H1 (cell line): Measurements from ENCODE around the gene AIPL1. TPM values are rescaled to one million over a fixed set of nuclear protein-coding genes. Genes with fewer than 3 reads are reported as not detected.

Source experiments
- CTCF ChIA-PET: fragments of 300-600 bp; sonication (Branson Sonifier 250); formaldehyde crosslinking; loops from one replicate; lab custom pipeline; 2021; ENCODE audit not compliant: partially characterized antibody; lab: Charles Lee
- POLR2A ChIA-PET: fragments of 300-600 bp; sonication (Branson Sonifier 250); formaldehyde crosslinking; loops from one replicate; lab custom pipeline; 2021; ENCODE audit warnings: inconsistent platforms; ENCODE audit not compliant: partially characterized antibody; lab: Charles Lee
- DNase-seq, 2 experiments: peaks; one replicate each; pipeline versions ENCODE4 v3.0.0 to v3.0.0-alpha.2; 2010 to 2022; ENCODE audit warnings: low spot score in 2 of 2, low read depth in 1 of 2, mixed read lengths in 1 of 2
- FAIRE-seq: peaks from 2 replicates; lab custom pipeline; 2011; peaks lifted over from hg19 to GRCh38; lab: Jason Lieb, UNC
- H2AFZ ChIP-seq: 2 replicates; pipeline ENCODE4 v1.8.1; 2012; ENCODE audit warnings: low read length, inconsistent platforms
- H2AK5ac ChIP-seq: 2 replicates; pipeline ENCODE4 v1.6.1; 2013; ENCODE audit warnings: low read depth, low read length
- H2BK120ac ChIP-seq: replicated peaks from 2 replicates; pipeline ENCODE3; 2013; ENCODE audit warnings: low read depth, low read length, inconsistent platforms
- H2BK12ac ChIP-seq: 2 replicates; pipeline ENCODE4 v1.6.1; 2013; ENCODE audit warnings: low read depth, low read length
- H2BK15ac ChIP-seq: 2 replicates; pipeline ENCODE4 v1.6.1; 2013; ENCODE audit warnings: low read length
- H2BK20ac ChIP-seq: 2 replicates; pipeline ENCODE4 v1.6.1; 2013; ENCODE audit warnings: low read length
- H2BK5ac ChIP-seq: 2 replicates; pipeline ENCODE4 v1.6.1; 2013; ENCODE audit warnings: low read depth, low read length
- H3K14ac ChIP-seq: 2 replicates; pipeline ENCODE4 v1.6.1; 2013; ENCODE audit warnings: inconsistent platforms; ENCODE audit not compliant: insufficient read length
- H3K18ac ChIP-seq: 2 replicates; pipeline ENCODE4 v1.6.1; 2013; ENCODE audit warnings: low read length; ENCODE audit errors: extremely low read depth
- H3K23ac ChIP-seq: 2 replicates; pipeline ENCODE4 v1.6.1; 2013; ENCODE audit warnings: inconsistent platforms; ENCODE audit not compliant: insufficient read length
- H3K23me2 ChIP-seq: 2 replicates; pipeline ENCODE4 v1.6.1; 2013; ENCODE audit warnings: low read depth, low read length
- H3K27ac ChIP-seq: 2 replicates; pipeline ENCODE4 v1.6.1; 2011; ENCODE audit warnings: low read depth, low read length, inconsistent platforms
- H3K27me3 ChIP-seq, 4 experiments: replicated peaks in 1 of 4; 1 replicate in 1 of 4; 2 replicates in 3 of 4; pipeline versions ENCODE4 v1.6.1 to v1.8.1; 2011 to 2013; ENCODE audit warnings: low read length in 3 of 4, mild to moderate bottlenecking in 3 of 4, inconsistent platforms in 2 of 4, mixed read lengths in 2 of 4, moderate library complexity in 1 of 4; ENCODE audit not compliant: control insufficient read depth in 3 of 4, insufficient read depth in 3 of 4; ENCODE audit errors: extremely low read depth in 1 of 4
- H3K36me3 ChIP-seq, 4 experiments: 2 replicates each; pipeline versions ENCODE4 v1.6.1 to v1.8.1; 2011 to 2013; ENCODE audit warnings: mild to moderate bottlenecking in 4 of 4, low read length in 3 of 4, moderate library complexity in 2 of 4, control low read depth in 1 of 4, inconsistent platforms in 1 of 4; ENCODE audit not compliant: insufficient read depth in 4 of 4, control insufficient read depth in 2 of 4
- H3K4ac ChIP-seq: replicated peaks from 2 replicates; pipeline ENCODE3; 2013; ENCODE audit warnings: low read length, low read depth, mixed read lengths, inconsistent platforms; ENCODE audit not compliant: insufficient read length
- H3K4me1 ChIP-seq, 4 experiments: replicated peaks in 1 of 4; 1 replicate in 1 of 4; 2 replicates in 3 of 4; pipeline versions ENCODE4 v1.6.1 to v1.8.1; 2011 to 2013; ENCODE audit warnings: low read length in 3 of 4, inconsistent platforms in 2 of 4, mixed read lengths in 1 of 4; ENCODE audit not compliant: insufficient read depth in 4 of 4, control insufficient read depth in 3 of 4
- H3K4me2 ChIP-seq, 2 experiments: 2 replicates each; pipeline versions ENCODE4 v1.6.1 to v1.8.1; 2011 to 2013; ENCODE audit warnings: low read depth in 2 of 2, low read length in 2 of 2, control low read depth in 1 of 2, inconsistent platforms in 1 of 2, mild to moderate bottlenecking in 1 of 2; ENCODE audit not compliant: insufficient read depth in 1 of 2
- H3K4me3 ChIP-seq, 4 experiments: fragments of 200-600, 300-600 bp in 1 of 4; sonication (generic), shearing (Covaris generic), sonication (Bioruptor Twin) in 1 of 4; 2 replicates each; pipeline versions ENCODE4 v1.5.1 to v1.8.1; 2011 to 2016; ENCODE audit warnings: low read length in 4 of 4, low read depth in 3 of 4, control low read depth in 2 of 4, inconsistent platforms in 2 of 4, mild to moderate bottlenecking in 2 of 4, mixed read lengths in 1 of 4, moderate library complexity in 1 of 4; ENCODE audit not compliant: insufficient read depth in 2 of 4; ENCODE audit errors: extremely low read depth in 1 of 4
- H3K56ac ChIP-seq: replicated peaks from 2 replicates; pipeline ENCODE3; 2013; ENCODE audit warnings: low read depth, mild to moderate bottlenecking, mixed read lengths, low read length, inconsistent platforms; ENCODE audit not compliant: insufficient read length
- H3K79me1 ChIP-seq: 2 replicates; pipeline ENCODE4 v1.6.1; 2013; ENCODE audit warnings: low read depth, low read length, control low read depth
- H3K79me2 ChIP-seq, 2 experiments: 2 replicates each; pipeline versions ENCODE4 v1.6.1 to v1.8.1; 2012 to 2013; ENCODE audit warnings: low read length in 2 of 2, mild to moderate bottlenecking in 2 of 2, inconsistent platforms in 1 of 2; ENCODE audit not compliant: insufficient read depth in 2 of 2, control insufficient read depth in 1 of 2
- H3K9ac ChIP-seq, 4 experiments: replicated peaks in 1 of 4; 1 replicate in 1 of 4; 2 replicates in 3 of 4; pipeline versions ENCODE4 v1.6.1 to v1.8.1; 2011 to 2013; ENCODE audit warnings: low read depth in 3 of 4, low read length in 3 of 4, control low read depth in 2 of 4, mild to moderate bottlenecking in 2 of 4, moderate library complexity in 2 of 4, inconsistent platforms in 1 of 4; ENCODE audit errors: extremely low read depth in 1 of 4
- H3K9me3 ChIP-seq, 2 experiments: 2 replicates each; pipeline versions ENCODE4 v1.6.1 to v1.8.1; 2012 to 2013; ENCODE audit warnings: mild to moderate bottlenecking in 2 of 2, moderate library complexity in 2 of 2, control low read depth in 1 of 2, inconsistent platforms in 1 of 2, low read depth in 1 of 2, low read length in 1 of 2, mixed read lengths in 1 of 2; ENCODE audit not compliant: insufficient read depth in 2 of 2
- H4K20me1 ChIP-seq, 2 experiments: replicated peaks in 1 of 2; 2 replicates each; pipeline versions ENCODE3 to v1.8.1; 2011 to 2013; ENCODE audit warnings: inconsistent platforms in 2 of 2, low read length in 2 of 2, mild to moderate bottlenecking in 1 of 2; ENCODE audit not compliant: insufficient read depth in 2 of 2, control insufficient read depth in 1 of 2
- H4K5ac ChIP-seq: 2 replicates; pipeline ENCODE4 v1.6.1; 2013; ENCODE audit warnings: low read length, low read depth, mixed read lengths, inconsistent platforms; ENCODE audit not compliant: insufficient read length
- H4K8ac ChIP-seq: 2 replicates; pipeline ENCODE4 v1.8.0; 2013; ENCODE audit warnings: mild to moderate bottlenecking, moderate library complexity, low read length, inconsistent platforms; ENCODE audit not compliant: insufficient read depth; ENCODE audit errors: extremely low read depth
- H4K91ac ChIP-seq: replicated peaks from 2 replicates; pipeline ENCODE3; 2013; ENCODE audit warnings: low read length, mixed read lengths, inconsistent platforms; ENCODE audit not compliant: insufficient read length
- BCL11A ChIP-seq, 2 experiments: IDR thresholded peaks; one replicate each; pipeline ENCODE4 v1.6.1; 2011; ENCODE audit warnings: low read depth in 2 of 2, low read length in 2 of 2, mild to moderate bottlenecking in 2 of 2
- BRCA1 ChIP-seq: IDR thresholded peaks from 2 replicates; pipeline ENCODE4 v1.6.1; 2012; ENCODE audit warnings: low read depth, low read length, improper control_type of control experiment
- CTCF ChIP-seq, 3 experiments: IDR thresholded peaks; 1 replicate in 2 of 3; 2 replicates in 1 of 3; pipeline versions ENCODE4 v1.5.1 to v1.6.1; 2011; ENCODE audit warnings: low read length in 3 of 3, mild to moderate bottlenecking in 3 of 3, inconsistent platforms in 2 of 3, low read depth in 1 of 3, moderate library complexity in 1 of 3; ENCODE audit not compliant: insufficient read depth in 1 of 3; ENCODE audit errors: control extremely low read depth in 1 of 3
- FOSL1 ChIP-seq: IDR thresholded peaks from 2 replicates; pipeline ENCODE4 v1.6.1; 2011; ENCODE audit warnings: mild to moderate bottlenecking, low read depth, low read length, moderate library complexity; ENCODE audit not compliant: insufficient read depth
- MAX ChIP-seq: IDR thresholded peaks from 2 replicates; pipeline ENCODE4 v1.6.1; 2012; ENCODE audit warnings: inconsistent platforms
- POLR2A ChIP-seq, 2 experiments: IDR thresholded peaks; 1 replicate in 1 of 2; 2 replicates in 1 of 2; pipeline ENCODE4 v1.6.1; 2011; ENCODE audit warnings: low read depth in 2 of 2, low read length in 2 of 2, mild to moderate bottlenecking in 2 of 2; ENCODE audit errors: control extremely low read depth in 1 of 2
- RFX5 ChIP-seq: IDR thresholded peaks from 2 replicates; pipeline ENCODE4 v1.6.1; 2011; ENCODE audit warnings: low read depth, low read length, improper control_type of control experiment, borderline replicate concordance
- RXRA ChIP-seq: IDR thresholded peaks from 2 replicates; pipeline ENCODE4 v1.6.1; 2011; ENCODE audit warnings: low read depth, mild to moderate bottlenecking, low read length, moderate library complexity; ENCODE audit not compliant: insufficient read depth
- SIRT6 ChIP-seq: IDR thresholded peaks from one replicate; pipeline ENCODE4 v1.7.1; 2012; ENCODE audit warnings: low read length, inconsistent platforms
- TAF1 ChIP-seq: IDR thresholded peaks from 2 replicates; pipeline ENCODE4 v1.6.1; 2011; ENCODE audit warnings: mild to moderate bottlenecking, low read depth, low read length
- TBP ChIP-seq: IDR thresholded peaks from 2 replicates; pipeline ENCODE4 v1.6.1; 2011; ENCODE audit warnings: low read depth, low read length, improper control_type of control experiment
- WGBS, 2 experiments: shearing (Covaris generic) in 1 of 2; methylation state at CpG; one replicate each; pipeline versions ENCODE4 v1.1.6 to v1.1.7; 2013 to 2015; ENCODE audit warnings: low lambda C conversion rate in 2 of 2, mixed read lengths in 2 of 2, inconsistent platforms in 1 of 2, low coverage in 1 of 2, missing lambda C conversion rate in 1 of 2; ENCODE audit not compliant: insufficient replicate concordance in 2 of 2, insufficient coverage in 1 of 2, insufficient read length in 1 of 2; ENCODE audit errors: extremely low coverage in 1 of 2, missing lambda C conversion rate in 1 of 2; 5-methylcytosine and 5-hydroxymethylcytosine counted together
- polyA plus RNA-seq, 7 experiments: library from polyadenylated mRNA; depleted of rRNA in 3 of 7; stranded (reverse) in 5 of 7; unstranded in 2 of 7; fragments of >200 nt in 5 of 7; fragments of 200-250 nt in 2 of 7; gene quantifications; 1 replicate in 5 of 7; 2 replicates in 1 of 7; 4 replicates in 1 of 7; pipeline versions ENCODE4 v1.2.1 to v1.2.3, GENCODE V29; 2011 to 2013; ENCODE audit warnings: missing spikeins in 2 of 7, mixed read lengths in 2 of 7
- total RNA-seq: library from RNA; stranded (reverse); fragmentation: NEBNext Ultra II Directional; extraction: Animal tissue kit (Norgen Biotek cat#: 25700); gene quantifications from 2 replicates; pipeline ENCODE4 v1.2.1, GENCODE V29; 2021

Gene AIPL1
- total and polyA plus RNA-seq, 2 of the 8 experiments (the other 6 are each of a cell fraction or from before 2014, with no cell fraction given), result 0.56 to 0.71 TPM

- H3K4ac ChIP-seq, result no peak overlapping the region
- no peaks in the 10 kb centered on the region for H3K9me3 ChIP-seq
- no peaks in the 10 kb centered on the region for H4K20me1 ChIP-seq
- H3K4me3 ChIP-seq, result no peak overlapping the region
- DNase-seq, result no peak
- ChIA-PET POLR2A (interaction anchor here (0.8 to 1.8 kb wide), 5 partner anchors 8 to 109 kb away, joined by 3 to 7 read pairs (median 3); no protein-coding TSS in a partner anchor), CTCF (interaction anchor here (0.6 to 6.4 kb wide), 8 partner anchors 8 to 189 kb away, joined by 3 to 68 read pairs (median 5); no protein-coding TSS in a partner anchor)
- no peak overlapping the region for H3K27ac ChIP-seq
- H3K36me3 ChIP-seq, result no peaks in the 10 kb centered on the region
- no peak overlapping the region for H4K91ac ChIP-seq
- H3K4me2 ChIP-seq, result no peak overlapping the region
- H3K27me3 ChIP-seq, result no peaks in the 10 kb centered on the region
- H2AFZ ChIP-seq, result no peak overlapping the region
- H2BK15ac ChIP-seq, result no peak overlapping the region
- H2AK5ac ChIP-seq, result 0 out of 2 replicates have a peak overlapping the region, but pooled peaks have one; percentile 26
- no peaks in the 10 kb centered on the region for H3K79me2 ChIP-seq
- H2BK120ac ChIP-seq, result no peak overlapping the region
- no peak overlapping the region for H3K9ac ChIP-seq
- no peak overlapping the region for H3K23ac ChIP-seq
- FAIRE-seq, result no peak
- no peak overlapping the region for H3K14ac ChIP-seq
- 84% methylated on average over 16 of the region's 24 CpGs; no CpG with 5 or more reads in 1 of the 2 experiments for WGBS, 2 experiments
- H4K8ac ChIP-seq, result peak overlapping the region; percentile 58
- peaks cover 0 to 12% (median 8%) of the 10 kb centered on the region in 4 experiments; a peak in 4 of 7 replicates for H3K4me1 ChIP-seq
- no peaks in the 10 kb centered on the region for H3K23me2 ChIP-seq
- 0 out of 2 replicates have a peak overlapping the region, but pooled peaks have one; percentile 39 for H2BK12ac ChIP-seq
- no peak overlapping the region for H4K5ac ChIP-seq
- no peak overlapping the region for H2BK20ac ChIP-seq
- no peak overlapping the region; the same call in 1 of the 2 replicates for H3K18ac ChIP-seq
- H3K79me1 ChIP-seq, result no peaks in the 10 kb centered on the region
- no peak overlapping the region for H2BK5ac ChIP-seq
- no peak overlapping the region for H3K56ac ChIP-seq
- no peak for TF ChIP-seq MAX
- no peak for TF ChIP-seq RXRA
- no peak for TF ChIP-seq SIRT6
- TF ChIP-seq TBP, result no peak
- no peak for TF ChIP-seq CTCF (IDR thresholded peaks at IDR 0.05; ENCODE audit: control extremely low read depth in 1 of 3, insufficient read depth in 1 of 3, low read depth in 1 of 3, low read length in 3 of 3)
- TF ChIP-seq POLR2A (IDR thresholded peaks at IDR 0.05; ENCODE audit: control extremely low read depth in 1 of 2, low read depth in 2 of 2, low read length in 2 of 2), result no peak
- TF ChIP-seq TAF1, result no peak
- no peak for TF ChIP-seq BCL11A (IDR thresholded peaks at IDR 0.05; ENCODE audit: low read depth in 2 of 2, low read length in 2 of 2)
- no peak for TF ChIP-seq FOSL1
- TF ChIP-seq RFX5, result no peak
- TF ChIP-seq BRCA1, result no peak
Observed at GRCh38 chr17:6470146-6470718, 35.3 kb upstream of the AIPL1 start.
